Myocyte (in vitro differentiated cells): ENCODE results near the gene CCDC81. TPM values are rescaled to one million over a fixed set of nuclear protein-coding genes. Genes with fewer than 3 reads are reported as not detected.

Source experiments
- DNase-seq: peaks from one replicate; pipeline ENCODE4 v3.0.0-alpha.2; 2012; ENCODE audit warnings: low read depth
- total RNA-seq: library from RNA; depleted of rRNA; stranded (reverse); fragments of >200 nt; gene quantifications from 2 replicates; pipeline ENCODE4 v1.2.3, GENCODE V29; 2014

CCDC81 gene
- total RNA-seq, 1 donor from 2014 or later, result 0.08 TPM

DNA sequence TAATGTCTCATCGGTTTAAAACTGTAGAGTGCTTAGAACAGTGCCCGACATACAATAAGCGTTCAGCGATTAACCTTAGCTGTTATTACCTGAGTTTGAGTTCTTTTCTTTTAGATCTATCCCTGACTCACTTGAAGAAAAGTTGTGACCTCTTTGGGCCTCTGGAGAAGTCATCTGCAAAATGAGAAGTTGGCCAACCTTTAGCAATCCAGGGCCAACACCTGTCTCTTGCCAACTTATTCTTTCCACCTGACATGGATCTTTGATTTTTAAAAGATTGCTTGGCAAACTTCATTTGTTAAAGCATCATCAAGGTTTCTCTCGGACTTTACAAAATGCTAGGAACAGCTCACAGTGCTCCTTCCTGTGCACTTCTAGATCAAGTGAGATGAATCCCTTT, 89.3 kb downstream of the CCDC81 start:
- no peak for DNase-seq

DNA sequence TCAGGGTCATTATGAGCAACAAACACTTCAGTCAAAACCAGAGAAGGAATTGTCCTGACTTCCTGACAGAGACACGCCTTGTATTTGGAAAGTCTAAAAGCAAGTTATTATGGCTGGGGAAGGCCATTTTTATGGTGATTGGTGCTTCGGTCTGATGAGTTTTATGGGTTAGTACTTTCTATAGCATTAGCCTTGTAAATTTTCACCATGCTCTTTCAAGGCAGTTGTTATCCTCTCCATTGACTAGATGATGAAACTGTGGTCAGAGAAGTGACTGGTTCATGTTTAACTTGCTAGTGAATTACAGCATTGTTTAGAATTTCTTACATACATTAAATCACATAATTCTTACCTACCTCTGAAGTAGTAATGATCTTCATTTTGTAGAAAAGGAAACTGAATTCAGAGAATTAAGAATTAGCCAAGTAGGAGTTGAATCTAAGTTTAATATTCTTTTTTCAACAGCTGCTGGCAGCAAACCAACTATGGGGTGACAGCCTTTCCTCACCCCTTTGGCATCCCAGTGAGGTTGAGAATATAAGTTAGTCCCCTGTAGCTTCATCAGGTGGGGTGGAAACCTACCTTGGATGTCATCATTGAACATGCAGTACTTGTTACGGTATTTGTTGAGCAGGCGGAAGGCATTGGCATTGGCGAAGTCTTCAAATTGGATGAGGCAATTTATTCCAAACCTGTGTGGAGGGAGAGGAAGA, 90.0 kb downstream of the CCDC81 start:
- peak; percentile 20 for DNase-seq

DNA sequence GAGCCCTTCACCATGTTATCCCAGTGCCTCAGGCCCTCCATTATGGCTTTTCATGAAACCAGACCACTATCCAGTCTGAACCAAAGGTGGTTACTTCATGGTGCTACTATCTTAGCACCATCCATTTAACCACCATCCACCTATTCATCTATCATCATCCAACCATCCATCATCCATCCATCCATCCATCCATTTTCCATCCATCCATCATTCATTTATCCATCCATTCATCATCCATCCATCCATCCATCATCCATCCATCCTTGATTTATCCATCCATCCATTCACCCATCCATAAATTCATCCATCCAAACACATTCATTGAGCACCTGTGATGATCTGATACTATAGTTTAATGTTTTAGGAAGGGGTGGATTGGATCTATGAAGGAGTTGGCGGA, 93.5 kb downstream of the CCDC81 start:
- no peak for DNase-seq

DNA sequence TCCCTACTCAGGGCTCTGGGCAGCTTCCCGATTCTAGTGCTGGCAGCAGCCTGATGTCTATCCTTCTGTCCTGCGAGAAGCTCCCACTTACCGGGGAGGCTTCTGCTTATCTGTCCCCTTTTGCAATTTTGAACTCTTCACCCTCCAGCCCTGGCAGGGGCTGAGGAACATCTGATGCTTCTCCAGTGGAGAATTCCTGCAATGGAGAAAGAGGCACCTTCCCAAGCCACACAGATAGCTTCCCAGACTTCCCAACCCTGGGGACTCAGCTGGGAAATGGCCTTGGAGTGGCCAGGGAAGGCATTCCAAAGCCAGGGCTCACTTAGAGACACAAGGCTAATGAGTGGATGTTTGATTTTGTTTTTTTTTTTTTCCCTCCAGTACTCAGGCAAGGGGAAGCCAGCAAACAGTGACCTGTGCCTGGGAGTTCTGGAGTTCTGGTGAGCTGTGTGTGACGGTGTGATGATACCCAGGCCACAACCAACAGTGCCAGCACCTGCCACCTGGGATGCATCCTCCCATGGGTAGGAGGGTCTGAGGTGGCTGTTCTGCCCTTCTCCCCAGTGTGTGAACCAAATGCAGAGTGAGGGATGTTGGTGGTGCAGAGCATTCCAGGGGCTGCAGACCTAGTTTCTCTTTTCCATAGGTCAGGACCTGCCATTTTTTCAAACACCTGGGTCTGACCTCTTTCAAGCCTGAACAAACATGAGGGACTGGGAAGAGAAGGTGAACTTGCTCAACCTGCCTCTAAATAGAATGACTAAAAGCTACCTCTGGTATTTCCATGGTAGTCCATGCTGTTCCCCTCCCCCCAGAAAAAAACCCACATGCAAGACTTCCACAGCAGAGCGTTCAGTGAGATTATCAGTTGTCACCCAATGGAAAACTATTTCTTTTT, 95.1 kb downstream of the CCDC81 start:
- no peak for DNase-seq

Other genes starting within 250 kb of the CCDC81 start
- gene EED, start 130.1 kb upstream of the CCDC81 start, total RNA-seq, result 15.8 and 16.3 TPM in 2 replicates
- 59.1 and 64.2 TPM in 2 replicates for gene HIKESHI, start 72.6 kb upstream of the CCDC81 start, total RNA-seq